GM13976 (cell line): ENCODE results near the gene NAALADL2.

Experiments
- DNase-seq: peaks from one replicate; pipeline ENCODE4 v3.0.0; 2012; ENCODE audit warnings: low spot score
- CTCF ChIP-seq: IDR thresholded peaks from 2 replicates; pipeline ENCODE4 v1.5.1; 2012; ENCODE audit warnings: borderline replicate concordance, mild to moderate bottlenecking; ENCODE audit not compliant: insufficient read depth; ENCODE audit errors: extremely low read depth, missing control alignments, control extremely low read depth
- in situ Hi-C: fragments of 300-500 bp; cut with MboI; formaldehyde crosslinking; loops from one replicate; pipeline ENCODE4 v1.12.0; 2022; ENCODE audit warnings: low sequenced_read_pairs, mixed read lengths, inconsistent platforms; ENCODE audit not compliant: unreplicated experiment

The NAALADL2 gene

DNA sequence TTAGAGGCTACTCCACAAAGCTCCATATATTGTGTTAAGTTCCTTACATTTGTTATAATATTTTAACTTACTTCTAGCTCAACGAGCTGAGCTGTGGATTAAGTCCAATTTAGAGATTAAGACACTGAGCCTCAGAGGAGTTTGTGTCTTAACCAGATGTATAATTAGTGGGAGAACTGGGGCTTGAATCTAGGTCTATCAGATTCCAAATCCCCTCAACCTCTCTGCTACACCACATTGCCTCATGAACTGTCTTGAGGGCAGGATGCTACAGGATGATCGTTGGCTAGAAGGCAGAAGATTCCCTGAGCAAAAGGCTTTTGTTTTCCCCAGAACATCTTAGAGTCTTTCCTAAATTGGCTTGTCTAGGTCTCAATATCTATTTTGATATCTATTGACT is 890.8 kb downstream of the NAALADL2 start:
- in situ Hi-C loops = no loop called here
- no peak for TF ChIP-seq CTCF
- no peak for DNase-seq

GRCh38 chr3:175751089-175751488 is 892.0 kb downstream of the NAALADL2 start:
- no peak for TF ChIP-seq CTCF
- no peak for DNase-seq
- in situ Hi-C loops = no loop called here

DNA sequence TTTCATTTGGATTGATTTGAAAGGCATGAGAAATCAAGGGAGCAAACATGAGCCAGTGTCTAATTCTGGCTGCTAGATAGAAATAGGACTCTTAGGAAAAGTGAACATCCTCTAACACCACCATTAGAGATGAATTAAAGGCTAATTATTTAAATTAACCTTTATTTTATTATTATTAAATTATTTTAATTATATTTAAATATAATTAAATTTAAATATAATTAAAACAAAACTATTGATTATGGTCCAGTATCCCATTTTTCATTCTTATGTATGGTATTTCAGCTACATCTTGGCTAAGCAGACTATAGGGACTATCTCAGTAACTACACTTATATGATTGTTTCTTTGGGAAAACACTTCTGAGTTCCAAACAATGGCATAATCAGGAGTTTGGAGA is 904.8 kb downstream of the NAALADL2 start:
- TF ChIP-seq CTCF = no peak
- no peak for DNase-seq
- in situ Hi-C loops = no loop called here

DNA sequence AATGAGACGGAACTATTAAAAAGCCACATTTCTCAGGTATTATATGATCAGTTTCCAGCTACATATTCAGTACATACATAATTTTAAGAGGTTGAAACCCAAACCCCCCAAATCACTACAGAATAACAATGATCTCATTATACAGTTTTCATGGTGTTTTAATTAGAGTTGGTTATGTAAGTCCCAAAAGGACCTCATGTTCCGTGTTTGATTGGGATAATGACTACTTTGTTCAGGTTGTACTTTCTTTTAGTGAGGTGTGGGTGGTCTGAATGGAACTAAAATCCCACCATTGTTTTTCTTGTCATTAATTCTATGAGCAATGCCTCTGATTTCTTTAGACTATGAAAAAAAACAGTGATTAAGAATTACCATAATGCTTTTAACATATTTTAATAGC is 905.6 kb downstream of the NAALADL2 start:
- in situ Hi-C loops = no loop called here
- no peak for TF ChIP-seq CTCF
- DNase-seq = no peak

GRCh38 chr3:175770426-175770825 is 911.3 kb downstream of the NAALADL2 start:
- in situ Hi-C loops = no loop called here
- DNase-seq = no peak
- no peak for TF ChIP-seq CTCF

DNA sequence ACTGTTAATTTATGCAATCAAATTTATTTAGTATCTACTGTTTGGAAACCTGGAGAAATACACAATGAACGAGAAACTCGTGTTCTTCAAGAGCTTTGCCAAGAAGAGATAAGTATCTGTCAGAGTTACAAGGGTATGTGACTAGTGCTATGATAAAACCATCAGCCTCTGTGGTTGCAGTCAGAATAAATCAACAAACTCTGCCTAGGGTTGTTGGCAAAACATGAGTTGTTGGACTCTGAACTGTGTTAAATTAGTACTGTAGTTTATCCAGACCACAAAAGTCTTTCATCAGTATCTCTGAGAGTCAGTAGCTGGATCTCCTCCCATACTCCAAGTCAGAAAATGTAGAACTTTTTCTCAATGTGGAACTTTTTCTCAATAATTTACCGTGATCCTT is 918.4 kb downstream of the NAALADL2 start:
- no peak for DNase-seq
- in situ Hi-C loops = no loop called here
- no peak for TF ChIP-seq CTCF

GRCh38 chr3:175777965-175778364 is 918.8 kb downstream of the NAALADL2 start:
- in situ Hi-C loops = no loop called here
- TF ChIP-seq CTCF = no peak
- no peak for DNase-seq
